T follicular helper cell (primary cell): Measurements from ENCODE around the gene C11orf65.

Experiments used
- DNase-seq: peaks from one replicate; pipeline ENCODE4 v3.0.0-alpha.2; 2020; ENCODE audit warnings: low read depth

C11orf65 gene

GRCh38 chr11:108370990-108371389, 96.3 kb downstream of the C11orf65 start:
- no peak for DNase-seq

GRCh38 chr11:108370315-108370714, 97.0 kb downstream of the C11orf65 start:
- no peak for DNase-seq

- no peak for DNase-seq
Observed at GRCh38 chr11:108369064-108369463, 98.3 kb downstream of the C11orf65 start.

GRCh38 chr11:108368134-108368533, 99.2 kb downstream of the C11orf65 start:
- DNase-seq, result no peak

GRCh38 chr11:108364159-108364558, 103.2 kb downstream of the C11orf65 start:
- DNase-seq, result no peak

GRCh38 chr11:108351468-108351867, 115.9 kb downstream of the C11orf65 start:
- no peak for DNase-seq

- DNase-seq, result no peak
Observed at GRCh38 chr11:108346451-108346850, 120.9 kb downstream of the C11orf65 start.

- DNase-seq, result no peak
Observed at GRCh38 chr11:108345767-108346166, 121.6 kb downstream of the C11orf65 start.

GRCh38 chr11:108343714-108344113, 123.6 kb downstream of the C11orf65 start:
- DNase-seq, result no peak

- no peak for DNase-seq
Observed at GRCh38 chr11:108341654-108342053, 125.7 kb downstream of the C11orf65 start.

GRCh38 chr11:108340973-108341372, 126.4 kb downstream of the C11orf65 start:
- DNase-seq, result no peak

GRCh38 chr11:108338750-108339149, 128.6 kb downstream of the C11orf65 start:
- DNase-seq, result no peak

GRCh38 chr11:108333403-108333899, 133.9 kb downstream of the C11orf65 start:
- no peak for DNase-seq
